Smooth muscle cell (in vitro differentiated cells): ENCODE data around the gene CRELD2. TPM values are rescaled to one million over a fixed set of nuclear protein-coding genes. Genes with fewer than 3 reads are reported as not detected.

Experiments
- DNase-seq: peaks from one replicate; lab custom pipeline; 2025; ENCODE audit not compliant: unreplicated experiment; lab: John Stamatoyannopoulos, UW
- H2AFZ ChIP-seq: fragments of 200-600 bp; sonication (generic); 2 replicates; pipeline ENCODE4 v1.6.0; 2016; ENCODE audit warnings: antibody characterized with exemption, low read depth, mild to moderate bottlenecking
- H3F3A ChIP-seq: fragments of 200-600 bp; sonication (generic); 2 replicates; pipeline ENCODE4 v1.6.0; 2017; ENCODE audit warnings: antibody characterized with exemption, low read depth
- H3K27ac ChIP-seq: fragments of 200-600 bp; sonication (generic); 2 replicates; pipeline ENCODE4 v1.5.1; 2016; ENCODE audit warnings: low read depth, mild to moderate bottlenecking
- H3K27me3 ChIP-seq: fragments of 200-600 bp; sonication (generic); 2 replicates; pipeline ENCODE4 v1.6.1; 2016; ENCODE audit warnings: low read depth, mild to moderate bottlenecking
- H3K36me3 ChIP-seq: fragments of 200-600 bp; sonication (generic); 2 replicates; pipeline ENCODE4 v1.5.1; 2016; ENCODE audit warnings: low read depth
- H3K4me1 ChIP-seq: fragments of 200-600 bp; sonication (generic); 2 replicates; pipeline ENCODE4 v1.5.1; 2016; ENCODE audit warnings: low read depth
- H3K4me2 ChIP-seq: fragments of 200-600 bp; sonication (generic); 2 replicates; pipeline ENCODE4 v1.6.0; 2016; ENCODE audit warnings: mild to moderate bottlenecking
- H3K4me3 ChIP-seq: fragments of 200-600 bp; sonication (generic); 2 replicates; pipeline ENCODE4 v1.5.1; 2016; ENCODE audit warnings: mild to moderate bottlenecking
- H3K79me2 ChIP-seq: fragments of 200-600 bp; sonication (generic); 2 replicates; pipeline ENCODE4 v1.6.0; 2016; ENCODE audit warnings: low read depth, mild to moderate bottlenecking
- H3K9ac ChIP-seq: fragments of 200-600 bp; sonication (generic); 2 replicates; pipeline ENCODE4 v1.6.0; 2016; ENCODE audit warnings: low read depth
- H3K9me3 ChIP-seq: fragments of 200-600 bp; sonication (generic); replicated peaks from 2 replicates; pipeline ENCODE4 v1.5.1; 2016; ENCODE audit warnings: low read depth
- H4K20me1 ChIP-seq: fragments of 200-600 bp; sonication (generic); 2 replicates; pipeline ENCODE4 v1.6.0; 2016; ENCODE audit warnings: low read depth
- CTCF ChIP-seq: fragments of 200-600 bp; sonication (generic); IDR thresholded peaks from 2 replicates; pipeline ENCODE4 v1.5.1; 2017; ENCODE audit warnings: borderline replicate concordance, mild to moderate bottlenecking, antibody characterized with exemption; ENCODE audit not compliant: insufficient read depth, poor library complexity, severe bottlenecking
- WGBS: methylation state at CpG from one replicate; pipeline ENCODE4 v1.1.7; 2016; ENCODE audit warnings: low lambda C conversion rate; 5-methylcytosine and 5-hydroxymethylcytosine counted together
- polyA plus RNA-seq: library from polyadenylated mRNA; unstranded; fragments of >200 nt; fragmentation: Nextera tagmentation; extraction: Ambion mirVana; gene quantifications from 2 replicates; pipeline ENCODE4 v1.2.1, GENCODE V29; 2016
- total RNA-seq: library from RNA; depleted of rRNA; stranded (reverse); fragments of >200 nt; gene quantifications from 2 replicates; pipeline ENCODE4 v1.2.3, GENCODE V29; 2014

Gene CRELD2
- total and polyA plus RNA-seq, 2 experiments from 2014 or later, result 52.7 to 127 TPM

GRCh38 chr22:49906071-49906798, 12.2 kb upstream of the CRELD2 start:
- H3K9me3 ChIP-seq, result no peaks in the 10 kb centered on the region
- H3K4me2 ChIP-seq, result no peak overlapping the region
- no peak for TF ChIP-seq CTCF
- 97% methylated on average over 27 of the region's 28 CpGs for WGBS
- no peaks in the 10 kb centered on the region for H3F3A ChIP-seq
- no peak for DNase-seq
- H3K9ac ChIP-seq, result no peak overlapping the region
- no peaks in the 10 kb centered on the region for H3K4me1 ChIP-seq
- peaks cover 41% of the 10 kb centered on the region for H4K20me1 ChIP-seq
- no peaks in the 10 kb centered on the region for H3K79me2 ChIP-seq
- H3K36me3 ChIP-seq, result no peaks in the 10 kb centered on the region
- no peak overlapping the region for H3K27ac ChIP-seq
- H3K4me3 ChIP-seq, result no peak overlapping the region
- H2AFZ ChIP-seq, result no peak overlapping the region
- H3K27me3 ChIP-seq, result no peaks in the 10 kb centered on the region

DNA sequence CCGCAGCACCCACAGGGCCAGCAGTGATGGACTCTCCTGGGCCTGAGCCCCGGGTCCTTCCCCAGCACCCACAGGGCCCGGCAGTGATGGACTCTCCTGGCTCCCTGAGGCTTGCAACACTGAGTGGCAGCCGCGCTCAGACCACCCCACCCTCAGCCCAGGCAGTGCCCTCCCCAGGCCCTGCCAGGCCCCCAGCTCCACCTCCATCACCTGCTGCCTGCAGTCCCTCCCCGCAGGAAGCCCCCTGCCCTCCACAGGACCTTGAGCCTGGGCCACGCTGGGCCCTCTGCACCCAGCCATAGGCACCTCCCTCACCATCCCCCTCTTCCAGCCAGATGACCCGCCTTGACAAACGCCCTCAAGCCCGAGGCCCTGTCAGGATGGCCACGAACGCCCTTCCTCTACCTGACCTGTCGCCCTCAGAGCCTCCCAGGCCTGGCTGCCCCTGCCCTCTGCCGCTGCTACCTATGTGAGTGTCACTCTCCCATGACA, 11.6 kb upstream of the CRELD2 start:
- Histone ChIP-seq H3K4me3 (no peak overlapping the region), H3K4me1 (no peaks in the 10 kb centered on the region), H3F3A (no peaks in the 10 kb centered on the region), H3K9ac (no peak overlapping the region), H3K27ac (no peak overlapping the region), H3K36me3 (no peaks in the 10 kb centered on the region), H4K20me1 (peaks cover 35% of the 10 kb centered on the region), H3K4me2 (no peak overlapping the region), H3K9me3 (no peaks in the 10 kb centered on the region), H3K79me2 (no peaks in the 10 kb centered on the region), H2AFZ (no peak overlapping the region), H3K27me3 (no peaks in the 10 kb centered on the region)
- DNase-seq, result no peak
- 96% methylated on average over 10 of the region's 14 CpGs for WGBS
- TF ChIP-seq CTCF, result no peak

DNA sequence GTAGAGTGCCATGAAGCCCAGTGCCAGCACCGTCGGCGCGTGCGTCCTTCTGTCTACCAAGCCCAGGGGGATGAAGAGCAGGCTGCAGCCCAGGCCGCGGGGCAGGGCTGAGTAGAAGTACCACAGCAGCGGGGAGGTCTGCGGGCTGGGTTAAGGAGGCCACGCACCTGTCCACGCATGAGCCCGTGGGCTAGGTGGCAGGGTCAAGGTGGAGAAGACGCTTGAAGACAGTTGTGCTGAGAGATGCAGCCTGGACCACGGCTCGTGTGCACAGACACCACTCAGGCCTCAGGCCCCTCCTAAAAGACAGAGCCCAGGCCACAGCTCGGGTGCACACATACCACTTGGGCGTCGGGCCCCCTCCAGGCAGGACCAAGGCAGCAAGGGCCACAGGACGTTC, 10.6 kb upstream of the CRELD2 start:
- TF ChIP-seq CTCF, result no peak
- no peaks in the 10 kb centered on the region for H3K4me1 ChIP-seq
- no peaks in the 10 kb centered on the region for H3K79me2 ChIP-seq

More for the DNA sequence above, 10.6 kb upstream of the CRELD2 start:
- Histone ChIP-seq H3K9me3 (no peaks in the 10 kb centered on the region), H2AFZ (no peak overlapping the region), H4K20me1 (peaks cover 29% of the 10 kb centered on the region), H3K27me3 (no peaks in the 10 kb centered on the region), H3K9ac (no peak overlapping the region), H3F3A (no peaks in the 10 kb centered on the region), H3K36me3 (no peaks in the 10 kb centered on the region), H3K4me2 (no peak overlapping the region), H3K27ac (no peak overlapping the region), H3K4me3 (no peak overlapping the region)
- DNase-seq, result no peak
- WGBS, result 98% methylated on average over 19 of the region's 19 CpGs
